Astrocyte of the cerebellum (primary cell): ENCODE data around the gene RAB31.

Experiments
- DNase-seq: peaks from one replicate; pipeline ENCODE4 v3.0.0-alpha.2; 2011; ENCODE audit warnings: low read depth
- H3K4me3 ChIP-seq: 2 replicates; pipeline ENCODE4 v1.5.1; 2011; ENCODE audit warnings: mild to moderate bottlenecking, low read depth, low read length, moderate library complexity
- in situ Hi-C: cut with HindIII; loops from 2 replicates; pipeline ENCODE4 v1.10.0; 2017; ENCODE audit warnings: low sequenced_read_pairs
- TF ChIP-seq, protein P1 (sequence below): IDR thresholded peaks from 2 replicates; pipeline ENCODE4 v1.5.1; 2012; ENCODE audit warnings: low read length, low read depth, moderate library complexity, mild to moderate bottlenecking; ENCODE audit errors: missing control alignments

The RAB31 gene

DNA sequence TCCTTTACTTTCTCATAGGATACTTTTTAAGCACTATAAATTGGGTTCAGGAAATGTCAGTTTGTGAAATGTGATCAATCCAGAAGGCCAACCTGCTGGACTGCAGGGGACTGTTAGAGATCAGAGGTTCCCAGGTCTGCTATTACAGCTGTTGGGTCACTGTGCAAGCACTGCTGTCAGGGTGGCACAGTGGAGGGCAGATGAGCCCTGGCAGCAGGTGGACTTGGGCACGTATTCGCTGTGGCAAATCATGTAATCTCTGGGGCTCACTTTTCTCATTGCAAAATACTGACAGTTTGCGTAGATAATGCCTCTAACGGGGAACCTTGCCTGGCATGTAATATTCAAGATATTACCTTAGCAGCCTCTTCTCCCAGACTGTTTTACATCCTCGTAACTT is 18.1 kb downstream of the RAB31 start:
- in situ Hi-C loops, result no loop called here
- H3K4me3 ChIP-seq, result no peak overlapping the region
- no peak for DNase-seq
- TF ChIP-seq, protein P1, sequence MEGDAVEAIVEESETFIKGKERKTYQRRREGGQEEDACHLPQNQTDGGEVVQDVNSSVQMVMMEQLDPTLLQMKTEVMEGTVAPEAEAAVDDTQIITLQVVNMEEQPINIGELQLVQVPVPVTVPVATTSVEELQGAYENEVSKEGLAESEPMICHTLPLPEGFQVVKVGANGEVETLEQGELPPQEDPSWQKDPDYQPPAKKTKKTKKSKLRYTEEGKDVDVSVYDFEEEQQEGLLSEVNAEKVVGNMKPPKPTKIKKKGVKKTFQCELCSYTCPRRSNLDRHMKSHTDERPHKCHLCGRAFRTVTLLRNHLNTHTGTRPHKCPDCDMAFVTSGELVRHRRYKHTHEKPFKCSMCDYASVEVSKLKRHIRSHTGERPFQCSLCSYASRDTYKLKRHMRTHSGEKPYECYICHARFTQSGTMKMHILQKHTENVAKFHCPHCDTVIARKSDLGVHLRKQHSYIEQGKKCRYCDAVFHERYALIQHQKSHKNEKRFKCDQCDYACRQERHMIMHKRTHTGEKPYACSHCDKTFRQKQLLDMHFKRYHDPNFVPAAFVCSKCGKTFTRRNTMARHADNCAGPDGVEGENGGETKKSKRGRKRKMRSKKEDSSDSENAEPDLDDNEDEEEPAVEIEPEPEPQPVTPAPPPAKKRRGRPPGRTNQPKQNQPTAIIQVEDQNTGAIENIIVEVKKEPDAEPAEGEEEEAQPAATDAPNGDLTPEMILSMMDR, result no peak

GRCh38 chr18:9726936-9727335 is 18.8 kb downstream of the RAB31 start:
- H3K4me3 ChIP-seq, result no peak overlapping the region
- TF ChIP-seq, protein P1, result no peak
- in situ Hi-C loops, result no loop called here
- no peak for DNase-seq

DNA sequence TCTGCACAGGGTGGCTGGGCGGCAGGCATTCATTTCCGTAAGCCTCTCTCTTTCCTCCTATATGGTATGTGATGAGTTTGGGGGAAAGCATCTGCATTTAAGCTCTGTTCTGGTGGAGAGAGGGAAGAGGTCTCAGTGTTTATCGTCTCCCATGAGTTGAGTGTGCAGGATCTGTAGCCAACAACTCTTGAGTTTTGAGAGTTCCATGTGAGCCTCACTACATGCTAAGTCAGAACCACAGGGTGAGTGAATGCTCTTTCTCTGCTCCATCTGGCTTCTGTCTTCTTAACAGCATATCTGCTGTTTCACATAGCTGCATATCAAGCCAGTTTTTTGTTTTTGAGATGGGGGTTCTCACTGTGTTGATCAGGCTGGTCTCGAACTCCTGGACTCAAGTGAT is 22.7 kb downstream of the RAB31 start:
- no peak for DNase-seq
- TF ChIP-seq, protein P1, result no peak
- H3K4me3 ChIP-seq, result no peak overlapping the region
- in situ Hi-C loops, result no loop called here

- in situ Hi-C loops, result no loop called here
- no peak overlapping the region for H3K4me3 ChIP-seq
- TF ChIP-seq, protein P1, result no peak
- DNase-seq, result no peak
Observed at GRCh38 chr18:9731380-9731779, 23.3 kb downstream of the RAB31 start.

GRCh38 chr18:9732031-9732430 is 23.9 kb downstream of the RAB31 start:
- TF ChIP-seq, protein P1, result no peak
- H3K4me3 ChIP-seq, result no peak overlapping the region
- no peak for DNase-seq
- in situ Hi-C loops, result no loop called here

- no peak for DNase-seq
- TF ChIP-seq, protein P1, result no peak
- in situ Hi-C loops, result no loop called here
- no peak overlapping the region for H3K4me3 ChIP-seq
Observed at GRCh38 chr18:9734189-9734588, 26.1 kb downstream of the RAB31 start.

DNA sequence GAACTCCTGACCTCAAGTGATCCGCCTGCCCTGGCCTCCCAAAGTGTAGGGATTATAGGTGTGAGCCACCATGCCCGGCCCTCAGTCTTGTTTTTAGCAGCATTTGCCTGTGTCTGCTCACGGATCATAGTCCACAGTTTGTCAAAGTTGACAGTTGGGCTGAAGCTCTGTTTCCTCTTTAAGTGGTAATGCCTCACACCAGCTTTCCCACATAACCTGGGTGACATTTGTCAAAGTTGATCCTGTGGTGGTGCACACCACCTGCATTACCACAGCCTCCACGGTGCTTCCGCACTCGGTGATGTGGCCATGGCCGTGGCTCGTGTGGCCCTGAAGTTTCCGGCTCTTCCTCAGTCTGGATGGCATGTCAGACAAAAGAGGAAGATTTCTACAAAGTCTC is 27.1 kb downstream of the RAB31 start:
- TF ChIP-seq, protein P1, result no peak
- H3K4me3 ChIP-seq, result no peak overlapping the region
- in situ Hi-C loops, result no loop called here
- DNase-seq, result no peak
